C4-2B (cell line): ENCODE results near the gene SGO1.

ENCODE experiments used
- CTCF ChIP-seq: fragments of 450-650 bp; conservative IDR thresholded peaks from 2 replicates; pipeline ENCODE4 v1.5.1; 2017; ENCODE audit warnings: mild to moderate bottlenecking
- ZFX ChIP-seq: fragments of 450-650 bp; IDR thresholded peaks from 2 replicates; pipeline ENCODE4 v1.6.1; 2017

DNA sequence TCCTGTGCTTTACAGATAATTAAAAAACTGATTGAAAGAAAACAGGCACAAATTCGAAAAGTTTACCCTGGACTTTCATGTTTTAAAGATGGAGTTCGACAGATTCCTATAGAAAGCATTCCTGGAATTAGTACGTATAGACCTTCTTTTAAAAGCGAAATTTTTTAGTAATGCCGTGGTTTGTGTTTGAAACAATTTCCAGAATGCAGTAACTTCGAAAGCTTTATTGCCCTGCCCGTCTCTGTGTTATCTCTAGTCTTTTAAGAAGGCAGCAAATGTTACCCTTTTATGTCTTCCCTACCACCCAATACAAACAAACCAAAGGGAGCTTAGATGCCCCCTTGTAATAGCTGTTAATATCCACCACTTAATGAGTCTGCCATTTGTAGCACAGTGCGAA, 39.7 kb downstream of the SGO1 start:
- TF ChIP-seq CTCF (no peak), ZFX (no peak)
